CD1c-positive myeloid dendritic cell (primary cell): Measurements from ENCODE around the gene RPAP2.
"Not testable (repeated sequence)": the region's sequence is repeated elsewhere in the genome, so short reads cannot be mapped to it uniquely, and the experiment has no call there.

Experiments used
- DNase-seq: peaks from one replicate; pipeline ENCODE4 v3.0.0-alpha.2; 2016; ENCODE audit errors: extremely low spot score

Gene RPAP2

GRCh38 chr1:92376345-92376744 lies 77.5 kb downstream of the RPAP2 start:
- DNase-seq, result no peak

- DNase-seq, result not testable (repeated sequence)
Observed at GRCh38 chr1:92377991-92378390, 79.1 kb downstream of the RPAP2 start.

- DNase-seq, result no peak
Observed at GRCh38 chr1:92380867-92381266, 82.0 kb downstream of the RPAP2 start.

GRCh38 chr1:92393966-92394365 lies 95.1 kb downstream of the RPAP2 start:
- not testable (repeated sequence) for DNase-seq

GRCh38 chr1:92398519-92398918 lies 99.7 kb downstream of the RPAP2 start:
- no peak for DNase-seq

GRCh38 chr1:92399076-92399475 lies 100.2 kb downstream of the RPAP2 start:
- DNase-seq, result no peak

- no peak for DNase-seq
Observed at GRCh38 chr1:92404661-92405060, 105.8 kb downstream of the RPAP2 start.

- no peak for DNase-seq
Observed at GRCh38 chr1:92408825-92409224, 110.0 kb downstream of the RPAP2 start.

GRCh38 chr1:92409946-92410549 lies 111.2 kb downstream of the RPAP2 start:
- no peak for DNase-seq

- DNase-seq, result no peak
Observed at GRCh38 chr1:92410706-92411105, 111.8 kb downstream of the RPAP2 start.

GRCh38 chr1:92411511-92411910 lies 112.7 kb downstream of the RPAP2 start:
- DNase-seq, result no peak

- no peak for DNase-seq
Observed at GRCh38 chr1:92419642-92420041, 120.8 kb downstream of the RPAP2 start.

GRCh38 chr1:92424381-92424780 lies 125.5 kb downstream of the RPAP2 start:
- peak; percentile 3 for DNase-seq

GRCh38 chr1:92425617-92426016 lies 126.8 kb downstream of the RPAP2 start:
- DNase-seq, result no peak

GRCh38 chr1:92430030-92430429 lies 131.2 kb downstream of the RPAP2 start:
- DNase-seq, result no peak

GRCh38 chr1:92434572-92434971 lies 135.7 kb downstream of the RPAP2 start:
- not testable (repeated sequence) for DNase-seq

GRCh38 chr1:92439291-92439690 lies 140.4 kb downstream of the RPAP2 start:
- DNase-seq, result no peak

GRCh38 chr1:92441316-92441696 lies 142.4 kb downstream of the RPAP2 start:
- no peak for DNase-seq

- DNase-seq, result no peak
Observed at GRCh38 chr1:92441697-92442342, 143.0 kb downstream of the RPAP2 start.

GRCh38 chr1:92442351-92442750 lies 143.5 kb downstream of the RPAP2 start:
- no peak for DNase-seq

- DNase-seq, result no peak
Observed at GRCh38 chr1:92443893-92444292, 145.0 kb downstream of the RPAP2 start.

GRCh38 chr1:92444351-92444750 lies 145.5 kb downstream of the RPAP2 start:
- no peak for DNase-seq

- DNase-seq, result no peak
Observed at GRCh38 chr1:92445865-92446264, 147.0 kb downstream of the RPAP2 start.

GRCh38 chr1:92446546-92446945 lies 147.7 kb downstream of the RPAP2 start:
- DNase-seq, result no peak
